Neuron (in vitro differentiated cells): ENCODE results near the gene CCDC148.

ENCODE experiments used
- H2AFZ ChIP-seq: one replicate; pipeline ENCODE4 v1.6.1; 2013; ENCODE audit warnings: low read depth, mild to moderate bottlenecking, inconsistent platforms, low read length, moderate library complexity
- H3K27me3 ChIP-seq: one replicate; pipeline ENCODE4 v1.6.1; 2013; ENCODE audit warnings: low read length; ENCODE audit not compliant: insufficient read depth
- H3K36me3 ChIP-seq: one replicate; pipeline ENCODE4 v1.6.1; 2013; ENCODE audit warnings: low read length; ENCODE audit not compliant: insufficient read depth
- H3K4me1 ChIP-seq: one replicate; pipeline ENCODE4 v1.6.1; 2013; ENCODE audit warnings: low read length; ENCODE audit not compliant: insufficient read depth
- H3K4me3 ChIP-seq: 2 replicates; pipeline ENCODE4 v1.5.1; 2013; ENCODE audit warnings: mild to moderate bottlenecking, low read length, moderate library complexity
- H3K9me3 ChIP-seq: one replicate; pipeline ENCODE4 v1.6.1; 2013; ENCODE audit warnings: low read length

CCDC148 gene

DNA sequence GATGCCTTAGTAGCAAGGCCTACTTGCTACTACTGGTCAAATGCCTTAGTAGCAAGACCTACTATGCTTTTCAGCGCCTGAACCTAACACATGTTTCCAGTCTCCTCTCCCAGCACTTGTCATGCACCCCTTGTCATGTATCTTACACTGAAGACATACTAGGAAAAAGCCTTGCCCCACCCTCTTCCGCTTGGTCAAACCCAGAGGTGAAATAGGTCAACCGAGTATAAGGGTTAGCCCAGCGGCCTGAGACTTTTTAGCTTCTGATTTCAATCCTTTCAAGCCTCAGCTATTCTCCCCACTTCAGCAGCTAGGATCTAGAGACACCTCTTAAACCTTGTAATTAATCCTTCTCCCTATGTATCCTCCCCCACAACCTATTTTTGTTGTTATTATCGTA, 281.6 kb downstream of the CCDC148 start:
- H2AFZ ChIP-seq, result no peak overlapping the region
- no peaks in the 10 kb centered on the region for H3K27me3 ChIP-seq
- H3K4me3 ChIP-seq, result no peak overlapping the region
- H3K9me3 ChIP-seq, result no peaks in the 10 kb centered on the region
- no peaks in the 10 kb centered on the region for H3K36me3 ChIP-seq
- H3K4me1 ChIP-seq, result no peaks in the 10 kb centered on the region

DNA sequence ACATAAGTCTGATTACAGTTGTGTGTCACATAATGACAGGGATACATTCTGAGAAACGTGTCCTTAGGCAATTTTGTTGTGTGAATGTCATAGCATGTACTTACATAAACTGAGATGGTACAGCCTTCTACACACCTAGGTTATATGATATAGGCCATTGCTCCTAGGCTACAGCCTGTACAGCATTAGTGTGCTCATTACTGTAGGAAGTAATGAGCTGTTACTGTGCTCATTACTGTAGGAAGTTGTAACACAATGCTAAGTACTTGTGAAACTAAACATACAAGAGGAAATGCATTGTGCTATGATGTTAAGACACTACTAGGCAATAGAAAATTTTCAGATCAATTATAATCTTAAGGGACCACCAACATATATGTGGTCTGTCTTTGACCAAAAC, 282.1 kb downstream of the CCDC148 start:
- Histone ChIP-seq H3K36me3 (no peaks in the 10 kb centered on the region), H3K27me3 (no peaks in the 10 kb centered on the region), H3K4me3 (no peak overlapping the region), H3K4me1 (no peaks in the 10 kb centered on the region), H3K9me3 (no peaks in the 10 kb centered on the region), H2AFZ (no peak overlapping the region)

DNA sequence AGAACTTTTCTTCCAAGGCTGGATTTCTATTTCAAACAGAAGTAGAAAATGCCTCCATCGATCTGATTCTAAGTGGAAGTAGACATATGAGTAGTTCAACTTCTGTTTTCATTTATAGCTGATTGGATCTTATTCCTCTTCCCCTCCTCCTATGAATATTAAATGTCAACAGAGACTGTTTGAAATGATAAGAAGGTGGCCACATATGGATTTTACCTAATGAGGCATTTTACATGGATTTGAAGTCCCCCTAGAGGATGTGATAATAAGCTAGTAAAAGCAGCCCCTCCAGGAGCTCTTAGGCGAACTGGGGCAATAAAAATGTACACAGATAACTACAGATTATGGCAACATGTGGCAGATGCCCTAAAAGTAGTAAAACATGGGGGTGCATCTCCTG, 283.8 kb downstream of the CCDC148 start:
- no peaks in the 10 kb centered on the region for H3K4me1 ChIP-seq
- no peak overlapping the region for H3K4me3 ChIP-seq
- H2AFZ ChIP-seq, result no peak overlapping the region
- no peaks in the 10 kb centered on the region for H3K36me3 ChIP-seq
- H3K9me3 ChIP-seq, result no peaks in the 10 kb centered on the region
- no peaks in the 10 kb centered on the region for H3K27me3 ChIP-seq

DNA sequence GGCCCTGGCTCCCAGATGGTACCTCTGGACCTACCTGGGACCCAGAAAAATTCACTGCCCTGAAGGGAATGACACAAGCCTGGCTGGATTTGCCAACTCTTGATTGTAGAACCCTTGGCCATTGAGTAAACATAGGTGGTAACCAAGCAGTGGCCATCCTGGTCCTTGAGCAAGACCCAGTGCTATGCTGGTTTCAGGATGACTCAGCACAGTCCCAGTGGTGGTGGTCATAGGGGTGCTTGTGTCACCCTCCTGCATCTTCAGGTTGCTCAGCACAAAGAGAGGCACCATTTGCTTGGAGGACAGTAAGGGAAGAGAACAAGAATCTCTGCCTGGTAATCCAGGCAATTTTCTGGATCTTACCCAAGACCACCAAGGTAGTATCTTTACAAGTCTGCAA, 302.0 kb downstream of the CCDC148 start:
- H3K4me3 ChIP-seq, result no peak overlapping the region
- H3K9me3 ChIP-seq, result no peaks in the 10 kb centered on the region
- no peaks in the 10 kb centered on the region for H3K36me3 ChIP-seq
- H3K4me1 ChIP-seq, result no peaks in the 10 kb centered on the region
- no peaks in the 10 kb centered on the region for H3K27me3 ChIP-seq
- no peak overlapping the region for H2AFZ ChIP-seq

DNA sequence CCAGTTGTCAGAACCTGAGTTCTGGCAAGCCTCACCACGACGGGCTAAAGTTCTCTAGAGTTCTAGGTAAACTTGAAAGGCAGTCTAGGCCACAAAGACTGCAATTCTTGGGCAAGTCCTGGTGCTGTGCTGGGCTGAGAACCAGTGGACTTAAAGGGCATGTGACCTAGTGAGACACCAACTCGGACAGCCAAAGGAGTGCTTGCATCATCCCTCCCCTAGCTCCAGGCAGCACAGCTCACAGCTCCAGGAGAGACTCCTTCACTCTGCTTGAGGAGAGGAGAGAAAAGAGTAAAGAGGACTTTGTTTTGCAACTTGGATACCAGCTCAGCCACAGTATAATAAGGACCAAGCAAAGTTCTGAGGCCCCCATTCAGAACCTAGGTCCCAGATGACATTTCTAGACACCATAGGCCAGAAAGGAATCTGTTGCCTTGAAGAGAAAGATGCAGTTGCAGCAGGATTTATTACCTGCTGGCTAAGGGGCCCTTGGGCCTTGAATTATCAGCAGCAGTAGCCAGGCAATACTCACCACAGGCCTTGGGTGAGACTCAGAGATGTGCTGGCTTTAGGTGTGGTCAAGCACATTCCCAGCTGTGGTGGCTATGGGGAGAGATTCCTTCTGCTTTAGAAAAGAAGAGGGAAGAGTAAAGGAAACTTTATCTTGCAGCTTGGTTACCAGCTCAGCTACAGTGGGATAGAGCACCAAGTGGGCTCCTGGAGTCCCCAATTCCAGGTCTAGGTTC, 303.1 kb downstream of the CCDC148 start:
- Histone ChIP-seq H3K27me3 (no peaks in the 10 kb centered on the region), H3K4me3 (no peak overlapping the region)

DNA sequence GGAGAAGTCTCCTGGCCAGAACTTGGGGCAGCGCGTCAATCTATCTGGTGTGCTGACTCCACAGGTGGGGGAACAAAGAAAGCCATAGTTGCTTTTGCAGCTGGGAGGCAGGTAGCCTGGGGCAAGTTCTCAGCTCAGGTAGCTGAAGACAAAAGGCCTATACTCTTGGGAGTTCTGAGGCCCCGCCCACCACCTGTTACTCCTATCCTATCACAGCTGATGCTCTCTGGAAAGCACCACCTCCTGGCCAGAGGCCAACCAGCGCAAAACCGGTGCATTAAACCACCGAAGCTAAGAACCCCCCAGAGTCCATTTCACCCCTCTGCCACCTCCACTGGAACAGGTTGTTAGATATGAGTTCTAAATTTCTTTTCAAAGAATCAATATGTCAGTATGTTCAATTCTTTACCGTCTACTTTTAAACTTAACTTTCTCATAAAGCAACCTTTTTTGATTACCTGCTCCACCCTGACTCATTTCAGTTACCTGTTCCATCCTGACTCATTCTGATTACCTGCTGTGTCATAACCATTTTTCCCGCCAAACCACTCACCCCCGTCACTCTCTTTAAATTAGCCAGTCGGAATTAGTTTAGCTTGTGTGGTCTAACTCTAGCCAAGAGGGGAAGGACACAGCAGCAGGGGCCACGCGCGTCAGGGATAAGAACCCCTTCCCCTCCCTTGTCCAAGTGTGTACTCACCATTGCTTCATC, 311.5 kb downstream of the CCDC148 start:
- Histone ChIP-seq H3K9me3 (no peaks in the 10 kb centered on the region), H3K27me3 (no peaks in the 10 kb centered on the region), H3K4me3 (no peak overlapping the region), H3K36me3 (no peaks in the 10 kb centered on the region), H3K4me1 (no peaks in the 10 kb centered on the region), H2AFZ (no peak overlapping the region)

More for the DNA sequence above, 303.1 kb downstream of the CCDC148 start:
- Histone ChIP-seq H3K9me3 (no peaks in the 10 kb centered on the region), H3K36me3 (no peaks in the 10 kb centered on the region), H2AFZ (no peak overlapping the region), H3K4me1 (no peaks in the 10 kb centered on the region)

DNA sequence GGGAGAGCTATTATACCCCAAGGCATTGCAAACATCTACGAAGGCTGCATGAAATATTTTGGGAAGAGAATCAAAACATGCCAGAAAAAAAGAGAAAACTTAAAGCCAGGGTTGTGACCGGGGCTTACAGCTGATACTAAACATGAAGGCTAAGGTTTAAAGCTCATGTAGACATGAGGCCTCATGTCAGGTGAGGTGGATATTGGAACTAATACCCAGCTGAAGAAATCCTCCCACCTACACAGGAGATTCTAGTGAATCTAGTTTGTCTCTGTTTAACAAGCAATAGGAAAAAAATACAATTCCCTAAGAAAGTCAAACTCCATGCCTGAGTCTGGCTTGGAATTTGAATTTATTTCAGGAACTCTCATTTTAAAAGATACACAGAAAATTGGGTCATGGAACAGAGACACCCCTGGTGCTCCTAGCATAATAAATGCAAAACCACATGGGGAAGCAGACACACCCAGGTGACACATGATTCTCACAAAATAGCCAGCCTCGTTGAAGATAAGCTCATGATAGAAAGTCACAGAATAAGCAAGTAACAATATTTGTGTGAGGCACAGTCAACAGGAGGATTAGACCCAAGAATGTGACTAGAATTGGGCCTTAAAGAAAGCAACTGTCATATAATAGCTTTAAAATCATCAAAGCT, 312.7 kb downstream of the CCDC148 start:
- Histone ChIP-seq H2AFZ (no peak overlapping the region), H3K27me3 (no peaks in the 10 kb centered on the region), H3K4me3 (no peak overlapping the region), H3K36me3 (no peaks in the 10 kb centered on the region), H3K4me1 (no peaks in the 10 kb centered on the region), H3K9me3 (no peaks in the 10 kb centered on the region)

DNA sequence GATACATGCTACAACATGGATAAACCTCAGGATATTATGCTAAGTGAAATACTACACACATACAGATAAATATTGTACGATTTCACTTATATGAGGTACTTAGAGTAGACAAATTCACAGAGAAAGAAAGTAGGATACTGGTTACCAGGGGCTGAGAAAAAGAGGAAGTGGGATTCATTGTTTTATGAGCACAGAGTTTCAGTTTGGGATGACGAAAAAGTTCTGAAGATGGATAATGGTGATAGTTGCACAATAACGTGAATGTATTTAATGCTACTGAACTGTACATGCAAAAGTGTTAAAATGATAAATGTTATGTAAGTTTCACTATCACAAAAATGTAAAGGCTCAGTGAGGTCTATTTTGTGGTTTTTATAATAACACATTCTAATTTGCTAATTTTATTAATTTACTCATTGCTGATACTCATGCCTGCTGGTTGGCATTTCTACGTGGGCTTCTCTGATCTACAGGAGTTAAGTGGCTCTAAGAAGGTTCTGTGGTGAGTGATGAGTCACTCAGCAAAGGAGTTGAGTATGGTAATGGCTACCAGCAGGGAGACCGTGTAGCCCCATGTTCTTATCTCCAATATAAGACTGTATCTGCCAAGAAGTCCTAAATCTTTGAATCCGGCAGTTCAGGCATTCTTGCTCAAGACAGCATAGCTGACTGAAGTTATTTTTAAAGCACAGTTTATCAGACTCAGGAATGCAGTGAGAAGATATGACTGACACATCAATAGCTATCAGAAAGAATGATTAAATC, 313.8 kb downstream of the CCDC148 start:
- H2AFZ ChIP-seq, result no peak overlapping the region
- H3K36me3 ChIP-seq, result no peaks in the 10 kb centered on the region
- H3K4me3 ChIP-seq, result no peak overlapping the region
- no peaks in the 10 kb centered on the region for H3K9me3 ChIP-seq
- H3K27me3 ChIP-seq, result no peaks in the 10 kb centered on the region
- no peaks in the 10 kb centered on the region for H3K4me1 ChIP-seq

DNA sequence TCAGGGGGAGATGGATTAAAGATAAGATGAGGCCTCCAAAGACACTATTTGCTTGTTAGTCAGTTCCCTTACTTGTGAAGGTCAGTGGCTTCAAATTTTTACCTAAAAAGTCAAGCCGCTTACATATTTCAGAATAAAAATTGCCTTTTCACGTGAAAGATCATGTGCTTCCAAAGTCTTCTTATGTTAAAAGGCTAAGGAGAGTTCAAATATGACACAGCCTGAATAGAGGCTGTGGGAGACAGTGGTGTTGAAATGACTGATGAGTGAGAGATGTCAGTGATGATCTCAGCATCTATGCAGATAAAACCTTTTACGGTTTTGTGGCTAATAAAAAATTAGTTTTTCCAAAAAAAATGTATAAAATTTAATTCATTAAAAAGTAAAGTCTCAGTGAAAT, 314.4 kb downstream of the CCDC148 start:
- no peaks in the 10 kb centered on the region for H3K36me3 ChIP-seq
- no peak overlapping the region for H3K4me3 ChIP-seq
- H2AFZ ChIP-seq, result no peak overlapping the region
- H3K9me3 ChIP-seq, result no peaks in the 10 kb centered on the region
- no peaks in the 10 kb centered on the region for H3K4me1 ChIP-seq
- no peaks in the 10 kb centered on the region for H3K27me3 ChIP-seq

DNA sequence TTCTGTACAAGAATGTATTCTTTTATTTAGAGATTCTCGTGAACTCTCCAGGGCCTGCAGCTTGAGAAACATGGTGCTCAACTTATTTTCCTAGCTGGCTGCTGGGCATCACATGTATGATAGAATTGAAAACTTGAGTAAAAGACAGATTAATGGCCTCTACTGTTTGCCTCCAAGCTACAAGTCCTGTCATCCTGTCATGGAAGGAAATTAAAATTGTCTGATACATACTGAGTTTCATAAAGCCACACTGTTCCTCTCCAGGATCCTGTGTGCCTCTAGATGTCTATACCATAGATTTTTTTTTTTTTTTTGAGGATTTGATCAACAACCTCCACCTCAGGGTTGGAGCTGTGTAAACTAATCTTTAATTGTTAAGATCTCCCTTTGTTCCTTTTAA, 316.4 kb downstream of the CCDC148 start:
- no peaks in the 10 kb centered on the region for H3K27me3 ChIP-seq

DNA sequence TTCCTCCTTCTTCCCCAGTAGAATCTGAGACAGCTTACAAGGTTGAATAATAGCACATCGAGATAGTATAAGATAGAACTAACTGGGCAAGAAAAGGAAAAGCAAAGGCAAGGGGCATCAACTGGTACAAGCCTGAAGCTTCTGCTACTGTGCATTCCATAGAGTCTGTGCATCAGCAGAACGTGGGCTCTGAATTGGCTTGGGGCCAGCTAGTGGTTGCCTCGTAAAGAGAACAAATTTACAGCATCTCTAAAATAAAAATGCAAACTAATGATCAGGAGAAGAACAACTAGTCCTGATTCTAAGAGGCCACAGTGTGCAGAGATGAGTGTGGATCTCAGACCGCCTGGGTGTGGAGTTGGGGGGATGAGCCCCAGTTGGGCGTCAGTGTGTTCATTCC, 318.3 kb downstream of the CCDC148 start:
- Histone ChIP-seq H3K36me3 (no peaks in the 10 kb centered on the region), H2AFZ (no peak overlapping the region), H3K4me3 (no peak overlapping the region), H3K27me3 (no peaks in the 10 kb centered on the region), H3K4me1 (no peaks in the 10 kb centered on the region), H3K9me3 (no peaks in the 10 kb centered on the region)

More for the DNA sequence above, 316.4 kb downstream of the CCDC148 start:
- H3K4me1 ChIP-seq, result no peaks in the 10 kb centered on the region
- no peak overlapping the region for H3K4me3 ChIP-seq
- no peak overlapping the region for H2AFZ ChIP-seq
- H3K9me3 ChIP-seq, result no peaks in the 10 kb centered on the region
- no peaks in the 10 kb centered on the region for H3K36me3 ChIP-seq

DNA sequence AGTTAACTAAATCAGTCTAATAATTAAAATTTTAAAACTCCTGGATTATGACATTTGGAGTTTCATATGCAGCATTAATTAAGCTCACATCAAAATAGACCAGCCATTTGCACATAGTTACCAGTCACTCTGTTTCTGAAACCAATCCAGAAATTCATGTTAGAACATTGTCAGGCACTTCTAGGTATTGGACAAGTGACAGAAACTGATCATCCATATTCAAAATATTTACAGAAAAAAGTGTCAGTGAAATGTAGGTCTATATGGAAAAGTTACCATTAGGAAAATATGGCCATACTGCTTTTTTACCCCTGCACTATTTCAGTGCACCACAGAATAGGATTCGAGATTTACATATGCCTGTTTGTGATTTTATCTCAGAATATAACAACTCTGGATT, 321.5 kb downstream of the CCDC148 start:
- Histone ChIP-seq H3K4me1 (no peaks in the 10 kb centered on the region), H2AFZ (no peak overlapping the region), H3K27me3 (no peaks in the 10 kb centered on the region), H3K9me3 (no peaks in the 10 kb centered on the region), H3K36me3 (no peaks in the 10 kb centered on the region), H3K4me3 (no peak overlapping the region)

DNA sequence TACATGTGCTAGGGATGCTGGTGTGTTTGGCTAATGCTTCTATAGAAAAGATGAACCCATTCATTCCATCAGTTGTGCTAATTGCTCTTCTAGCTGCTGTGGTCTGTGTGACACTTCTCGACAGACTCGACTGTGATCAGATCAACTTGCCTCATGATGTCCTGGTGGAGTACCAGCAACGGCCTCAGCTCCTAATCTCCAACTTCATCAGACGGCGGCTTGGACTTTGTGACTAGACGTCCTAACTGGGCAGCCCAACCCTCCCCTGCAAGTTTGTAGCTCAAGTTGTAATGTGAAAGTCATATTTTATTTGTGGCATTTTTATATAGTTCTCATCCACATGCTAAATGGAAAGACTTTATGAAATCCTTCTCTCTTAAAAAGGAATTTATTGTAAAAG, 321.9 kb downstream of the CCDC148 start:
- Histone ChIP-seq H3K9me3 (no peaks in the 10 kb centered on the region), H3K36me3 (no peaks in the 10 kb centered on the region), H2AFZ (no peak overlapping the region)

More for the DNA sequence above, 321.9 kb downstream of the CCDC148 start:
- Histone ChIP-seq H3K4me3 (no peak overlapping the region), H3K4me1 (no peaks in the 10 kb centered on the region), H3K27me3 (no peaks in the 10 kb centered on the region)
